Natural killer cell (primary cell): ENCODE measurements around the gene NAALADL2. TPM values are rescaled to one million over a fixed set of nuclear protein-coding genes. Genes with fewer than 3 reads are reported as not detected.

ENCODE experiments used
- ATAC-seq, 3 donors: fragments of 150-1000 bp in 2 of 3; fragments of 200-7000 bp in 1 of 3; cut with Tn5 transposase; 1 replicate in 1 of 3; 2 replicates in 2 of 3; pipeline ENCODE4 v1.10.0; 2021; ENCODE audit warnings: mild to moderate bottlenecking in 2 of 3, moderate library complexity in 2 of 3
- DNase-seq, 2 donors: peaks; one replicate each; pipeline versions ENCODE4 v3.0.0 to v3.0.0-alpha.2; 2013 to 2021; ENCODE audit warnings: mixed read lengths in 1 of 2
- H3K27ac ChIP-seq: one replicate; pipeline ENCODE4 v1.5.1; 2013; ENCODE audit warnings: mild to moderate bottlenecking, low read length
- H3K27me3 ChIP-seq: one replicate; pipeline ENCODE4 v1.6.1; 2013; ENCODE audit warnings: low read length; ENCODE audit not compliant: control insufficient read depth, insufficient read depth
- H3K36me3 ChIP-seq: one replicate; pipeline ENCODE4 v1.6.1; 2013; ENCODE audit warnings: low read length; ENCODE audit not compliant: control insufficient read depth, insufficient read depth
- H3K4me1 ChIP-seq: one replicate; pipeline ENCODE4 v1.6.1; 2013; ENCODE audit warnings: low read length; ENCODE audit not compliant: control insufficient read depth, insufficient read depth
- H3K4me3 ChIP-seq: one replicate; pipeline ENCODE4 v1.5.1; 2013; ENCODE audit warnings: low read length
- H3K9me3 ChIP-seq: one replicate; pipeline ENCODE4 v1.6.1; 2013; ENCODE audit warnings: low read length; ENCODE audit not compliant: control insufficient read depth, insufficient read depth
- H3K27ac Mint-ChIP-seq, 2 donors: one replicate each; pipeline ENCODE4 v1.8.0; 2022; ENCODE audit warnings: mild to moderate bottlenecking in 2 of 2, mixed read lengths in 2 of 2, moderate library complexity in 1 of 2
- H3K27me3 Mint-ChIP-seq, 2 donors: one replicate each; pipeline ENCODE4 v1.8.0; 2022; ENCODE audit warnings: low read depth in 2 of 2, mixed read lengths in 2 of 2
- H3K36me3 Mint-ChIP-seq: one replicate; pipeline ENCODE4 v1.8.0; 2022; ENCODE audit warnings: mixed read lengths
- H3K4me1 Mint-ChIP-seq, 2 donors: one replicate each; pipeline ENCODE4 v1.8.0; 2022; ENCODE audit warnings: mixed read lengths in 2 of 2
- H3K4me3 Mint-ChIP-seq: one replicate; pipeline ENCODE4 v1.8.0; 2022; ENCODE audit warnings: mild to moderate bottlenecking, moderate library complexity, mixed read lengths
- H3K9me3 Mint-ChIP-seq, 2 donors: one replicate each; pipeline ENCODE4 v1.8.0; 2022; ENCODE audit warnings: mixed read lengths in 2 of 2
- WGBS: methylation state at CpG from one replicate; pipeline ENCODE4 v1.1.7; 2013; ENCODE audit warnings: missing lambda C conversion rate; ENCODE audit not compliant: insufficient coverage; 5-methylcytosine and 5-hydroxymethylcytosine counted together
- intact Hi-C: fragments of 100-400 bp; cut with micrococcal nuclease; formaldehyde crosslinking; loops from one replicate; pipeline ENCODE4 v1.14.2; 2022
- total RNA-seq, 4 donors: library from RNA; stranded (reverse); fragments of 120-200 nt in 1 of 4; gene quantifications; one replicate each; pipeline versions ENCODE4 v1.2.3 to v1.2.4, GENCODE V29; 2013 to 2022
- TF ChIP-seq, protein P1 (sequence below): fragments of 200-600 bp; IDR thresholded peaks from one replicate; pipeline ENCODE4 v1.8.0; 2022; ENCODE audit warnings: antibody characterized with exemption

Gene NAALADL2
- total RNA-seq, 3 donors from 2014 or later (not counting 1 experiment from before 2014, with no cell fraction given) = not detected

DNA sequence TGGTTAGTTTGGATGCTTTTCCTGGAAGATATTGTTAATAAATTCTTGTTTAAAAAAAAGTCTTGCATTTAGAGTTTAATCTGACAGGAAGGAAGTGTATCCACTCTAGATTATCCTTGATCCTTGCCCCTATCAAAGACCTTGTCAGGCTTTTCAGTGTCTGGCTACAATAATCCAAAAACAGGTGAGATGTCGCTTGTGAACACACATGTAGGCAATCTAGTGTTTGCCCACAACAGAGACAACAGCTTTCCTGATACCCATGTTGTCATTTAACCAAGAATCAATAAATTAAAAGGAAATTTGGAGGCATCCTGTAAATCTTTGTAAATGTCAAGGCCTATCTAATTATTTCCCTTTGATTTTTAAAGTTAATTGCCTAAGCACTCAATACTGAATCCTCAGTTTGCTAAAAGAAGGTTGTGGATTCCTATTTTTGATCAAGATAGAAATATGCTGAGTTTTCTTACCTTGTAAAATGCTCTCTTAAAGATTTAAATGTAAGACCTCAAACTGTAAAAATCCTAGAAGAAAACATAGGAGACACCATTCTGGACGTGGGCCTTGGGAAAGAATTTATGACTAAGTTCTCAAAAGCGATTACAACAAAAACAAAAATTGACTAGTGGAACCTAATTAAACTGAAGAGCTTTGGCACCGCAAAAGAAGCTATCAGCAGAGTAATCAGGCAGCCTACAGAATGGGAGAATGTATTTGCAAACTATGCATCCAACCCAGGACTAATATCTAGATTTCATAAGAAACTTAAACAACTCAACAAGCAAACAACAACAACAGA, 207.7 kb downstream of the NAALADL2 start:
- DNase-seq = no peak
- TF ChIP-seq, protein P1, sequence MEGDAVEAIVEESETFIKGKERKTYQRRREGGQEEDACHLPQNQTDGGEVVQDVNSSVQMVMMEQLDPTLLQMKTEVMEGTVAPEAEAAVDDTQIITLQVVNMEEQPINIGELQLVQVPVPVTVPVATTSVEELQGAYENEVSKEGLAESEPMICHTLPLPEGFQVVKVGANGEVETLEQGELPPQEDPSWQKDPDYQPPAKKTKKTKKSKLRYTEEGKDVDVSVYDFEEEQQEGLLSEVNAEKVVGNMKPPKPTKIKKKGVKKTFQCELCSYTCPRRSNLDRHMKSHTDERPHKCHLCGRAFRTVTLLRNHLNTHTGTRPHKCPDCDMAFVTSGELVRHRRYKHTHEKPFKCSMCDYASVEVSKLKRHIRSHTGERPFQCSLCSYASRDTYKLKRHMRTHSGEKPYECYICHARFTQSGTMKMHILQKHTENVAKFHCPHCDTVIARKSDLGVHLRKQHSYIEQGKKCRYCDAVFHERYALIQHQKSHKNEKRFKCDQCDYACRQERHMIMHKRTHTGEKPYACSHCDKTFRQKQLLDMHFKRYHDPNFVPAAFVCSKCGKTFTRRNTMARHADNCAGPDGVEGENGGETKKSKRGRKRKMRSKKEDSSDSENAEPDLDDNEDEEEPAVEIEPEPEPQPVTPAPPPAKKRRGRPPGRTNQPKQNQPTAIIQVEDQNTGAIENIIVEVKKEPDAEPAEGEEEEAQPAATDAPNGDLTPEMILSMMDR = no peak
- no peaks in the 10 kb centered on the region for H3K27me3 ChIP-seq
- H3K27ac Mint-ChIP-seq = no peak overlapping the region
- intact Hi-C loops = no loop called here
- H3K9me3 ChIP-seq = peaks cover 12% of the 10 kb centered on the region
- no peaks in the 10 kb centered on the region for H3K36me3 Mint-ChIP-seq
- WGBS = 90% methylated on average over 4 of the region's 4 CpGs
- no peaks in the 10 kb centered on the region for H3K4me1 Mint-ChIP-seq
- ATAC-seq = no peak
- H3K4me3 ChIP-seq = no peak overlapping the region
- no peaks in the 10 kb centered on the region for H3K36me3 ChIP-seq
- no peaks in the 10 kb centered on the region for H3K27me3 Mint-ChIP-seq
- H3K4me1 ChIP-seq = no peaks in the 10 kb centered on the region
- peaks cover 4 to 16% of the 10 kb centered on the region in 2 donors for H3K9me3 Mint-ChIP-seq
- H3K4me3 Mint-ChIP-seq = no peak overlapping the region
- no peak overlapping the region for H3K27ac ChIP-seq

DNA sequence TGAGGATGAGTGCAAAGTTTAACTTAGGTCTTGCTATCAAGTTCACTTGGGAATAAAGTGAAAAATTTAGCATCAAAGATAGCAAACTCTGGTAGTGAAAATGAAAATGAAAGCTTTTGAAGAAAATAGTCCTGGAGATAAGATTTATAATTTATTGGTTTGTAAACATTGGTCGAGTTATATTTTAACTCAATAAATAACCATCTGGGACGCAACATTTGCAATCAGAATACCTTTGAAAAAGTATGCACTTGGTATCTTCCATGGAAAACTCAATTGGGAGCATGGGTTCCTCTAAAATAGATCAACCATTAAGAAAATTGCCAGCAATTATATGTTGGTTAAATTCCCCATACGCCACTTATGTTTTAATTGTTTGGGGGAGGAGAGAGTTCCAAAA, 209.5 kb downstream of the NAALADL2 start:
- Mint-ChIP-seq H3K27ac (no peak overlapping the region), H3K4me3 (no peak overlapping the region)
- TF ChIP-seq, protein P1 = no peak

DNA sequence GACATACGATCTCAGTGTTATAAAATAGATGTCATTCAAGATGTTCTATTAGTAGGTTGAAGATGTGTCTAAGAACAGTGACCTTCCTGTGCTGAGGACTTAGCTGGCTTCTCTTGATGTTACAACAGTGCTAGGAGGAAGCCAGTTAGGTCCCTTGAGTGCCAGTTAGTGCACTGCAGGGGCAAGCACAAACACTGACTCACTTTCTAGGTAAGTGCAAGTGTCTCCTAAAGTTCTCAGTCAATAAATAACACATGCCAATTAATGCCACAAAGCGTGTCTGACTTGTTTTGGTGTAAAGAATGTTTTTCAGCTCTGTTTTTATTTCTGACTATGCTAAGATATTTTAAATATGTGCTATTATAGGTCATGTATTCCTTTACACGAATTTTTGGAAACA, 211.8 kb downstream of the NAALADL2 start:
- no peak overlapping the region for H3K27ac ChIP-seq
- ATAC-seq (no peak), DNase-seq (no peak)
- H3K4me1 Mint-ChIP-seq = no peaks in the 10 kb centered on the region
- H3K9me3 Mint-ChIP-seq = peaks cover 2 to 10% of the 10 kb centered on the region in 2 donors
- no peaks in the 10 kb centered on the region for H3K27me3 ChIP-seq
- 100% methylated on average over 1 of the region's 3 CpGs for WGBS
- intact Hi-C loops = no loop called here
- TF ChIP-seq, protein P1 = no peak
- no peak overlapping the region for H3K4me3 Mint-ChIP-seq
- H3K36me3 ChIP-seq = no peaks in the 10 kb centered on the region
- H3K27me3 Mint-ChIP-seq = no peaks in the 10 kb centered on the region
- no peaks in the 10 kb centered on the region for H3K4me1 ChIP-seq
- H3K4me3 ChIP-seq = no peak overlapping the region
- no peaks in the 10 kb centered on the region for H3K36me3 Mint-ChIP-seq
- H3K27ac Mint-ChIP-seq = no peak overlapping the region
- H3K9me3 ChIP-seq = peaks cover 5% of the 10 kb centered on the region

More for the DNA sequence above, 209.5 kb downstream of the NAALADL2 start:
- Histone ChIP-seq H3K4me1 (no peaks in the 10 kb centered on the region), H3K27ac (no peak overlapping the region), H3K27me3 (no peaks in the 10 kb centered on the region), H3K9me3 (peaks cover 12% of the 10 kb centered on the region), H3K4me3 (no peak overlapping the region), H3K36me3 (no peaks in the 10 kb centered on the region)
- Mint-ChIP-seq H3K36me3 (no peaks in the 10 kb centered on the region), H3K9me3 (peaks cover 2 to 14% of the 10 kb centered on the region in 2 donors), H3K4me1 (no peaks in the 10 kb centered on the region), H3K27me3 (no peaks in the 10 kb centered on the region)
- DNase-seq = no peak
- no peak for ATAC-seq
- intact Hi-C loops = no loop called here
- 100% methylated on average over 1 of the region's 3 CpGs for WGBS
